ENCODE results near the gene PRR27.

The PRR27 gene

GRCh38 chr4:70153937-70154336 is at the start of gene PRR27:
TSS of gene PRR27 (plus strand) at chr4:70154237. CDS start at chr4:70154376, 139 bp downstream.
- Histone ChIP-seq H3K9me3 (ENCODE audit: insufficient read depth, low read length) (no peaks in the 10 kb centered on the region), H3K4me1 (ENCODE audit: insufficient read depth, insufficient read length) (no peaks in the 10 kb centered on the region), H3K36me3 (ENCODE audit: insufficient read depth, insufficient read length, low read length) (no peaks in the 10 kb centered on the region), H3K9ac (ENCODE audit: insufficient read length, low read depth) (no peak within 1 kb of the TSS), H3K27me3 (ENCODE audit: insufficient read depth, insufficient read length) (no peaks in the 10 kb centered on the region), H3K4me3 (ENCODE audit: insufficient read length, low read depth) (no peak within 1 kb of the TSS)
- TF ChIP-seq ZNF274 (IDR thresholded peaks at IDR 0.05; ENCODE audit: low read depth, low read length) (no peak), YY1 (IDR thresholded peaks at IDR 0.05; ENCODE audit: insufficient read depth, insufficient read length) (no peak), SUZ12 (IDR thresholded peaks at IDR 0.05; ENCODE audit: extremely low read depth, insufficient read depth, insufficient read length) (no peak)
- DNase-seq (ENCODE audit: low read depth, low spot score), result no peak

- Histone ChIP-seq H3K27me3 (ENCODE audit: insufficient read depth, insufficient read length) (no peaks in the 10 kb centered on the region), H3K9me3 (ENCODE audit: insufficient read depth, low read length) (no peaks in the 10 kb centered on the region), H3K36me3 (ENCODE audit: insufficient read depth, insufficient read length, low read length) (no peaks in the 10 kb centered on the region), H3K9ac (ENCODE audit: insufficient read length, low read depth) (no peak overlapping the region), H3K4me3 (ENCODE audit: insufficient read length, low read depth) (no peak overlapping the region), H3K4me1 (ENCODE audit: insufficient read depth, insufficient read length) (no peaks in the 10 kb centered on the region)
- no peak for DNase-seq (ENCODE audit: low read depth, low spot score)
- no peak for TF ChIP-seq YY1 (IDR thresholded peaks at IDR 0.05; ENCODE audit: insufficient read depth, insufficient read length)
- TF ChIP-seq ZNF274 (IDR thresholded peaks at IDR 0.05; ENCODE audit: low read depth, low read length), result no peak
- no peak for TF ChIP-seq SUZ12 (IDR thresholded peaks at IDR 0.05; ENCODE audit: extremely low read depth, insufficient read depth, insufficient read length)
Observed at GRCh38 chr4:70110917-70111316, 43.1 kb upstream of the PRR27 start.

GRCh38 chr4:70113656-70114055 is 40.4 kb upstream of the PRR27 start:
- Histone ChIP-seq H3K9ac (ENCODE audit: insufficient read length, low read depth) (no peak overlapping the region), H3K9me3 (ENCODE audit: insufficient read depth, low read length) (no peaks in the 10 kb centered on the region), H3K4me1 (ENCODE audit: insufficient read depth, insufficient read length) (no peaks in the 10 kb centered on the region), H3K4me3 (ENCODE audit: insufficient read length, low read depth) (no peak overlapping the region), H3K36me3 (ENCODE audit: insufficient read depth, insufficient read length, low read length) (no peaks in the 10 kb centered on the region), H3K27me3 (ENCODE audit: insufficient read depth, insufficient read length) (no peaks in the 10 kb centered on the region)
- TF ChIP-seq SUZ12 (IDR thresholded peaks at IDR 0.05; ENCODE audit: extremely low read depth, insufficient read depth, insufficient read length) (no peak), YY1 (IDR thresholded peaks at IDR 0.05; ENCODE audit: insufficient read depth, insufficient read length) (no peak), ZNF274 (IDR thresholded peaks at IDR 0.05; ENCODE audit: low read depth, low read length) (no peak)
- no peak for DNase-seq (ENCODE audit: low read depth, low spot score)

GRCh38 chr4:70114096-70114495 is 39.9 kb upstream of the PRR27 start:
- H3K36me3 ChIP-seq (ENCODE audit: insufficient read depth, insufficient read length, low read length), result no peaks in the 10 kb centered on the region
- no peak for DNase-seq (ENCODE audit: low read depth, low spot score)
- H3K4me3 ChIP-seq (ENCODE audit: insufficient read length, low read depth), result no peak overlapping the region
- no peak for TF ChIP-seq ZNF274 (IDR thresholded peaks at IDR 0.05; ENCODE audit: low read depth, low read length)
- no peak for TF ChIP-seq YY1 (IDR thresholded peaks at IDR 0.05; ENCODE audit: insufficient read depth, insufficient read length)
- TF ChIP-seq SUZ12 (IDR thresholded peaks at IDR 0.05; ENCODE audit: extremely low read depth, insufficient read depth, insufficient read length), result no peak
- H3K9ac ChIP-seq (ENCODE audit: insufficient read length, low read depth), result no peak overlapping the region
- no peaks in the 10 kb centered on the region for H3K27me3 ChIP-seq (ENCODE audit: insufficient read depth, insufficient read length)
- no peaks in the 10 kb centered on the region for H3K4me1 ChIP-seq (ENCODE audit: insufficient read depth, insufficient read length)
- H3K9me3 ChIP-seq (ENCODE audit: insufficient read depth, low read length), result no peaks in the 10 kb centered on the region

GRCh38 chr4:70120323-70120722 is 33.7 kb upstream of the PRR27 start:
- DNase-seq (ENCODE audit: low read depth, low spot score), result no peak
- H3K36me3 ChIP-seq (ENCODE audit: insufficient read depth, insufficient read length, low read length), result no peaks in the 10 kb centered on the region
- no peaks in the 10 kb centered on the region for H3K27me3 ChIP-seq (ENCODE audit: insufficient read depth, insufficient read length)
- no peaks in the 10 kb centered on the region for H3K9me3 ChIP-seq (ENCODE audit: insufficient read depth, low read length)
- no peak for TF ChIP-seq SUZ12 (IDR thresholded peaks at IDR 0.05; ENCODE audit: extremely low read depth, insufficient read depth, insufficient read length)
- no peak overlapping the region for H3K9ac ChIP-seq (ENCODE audit: insufficient read length, low read depth)
- no peak overlapping the region for H3K4me3 ChIP-seq (ENCODE audit: insufficient read length, low read depth)
- H3K4me1 ChIP-seq (ENCODE audit: insufficient read depth, insufficient read length), result no peaks in the 10 kb centered on the region

GRCh38 chr4:70133473-70133872 is 20.6 kb upstream of the PRR27 start:
- H3K9me3 ChIP-seq (ENCODE audit: insufficient read depth, low read length), result no peaks in the 10 kb centered on the region
- no peaks in the 10 kb centered on the region for H3K36me3 ChIP-seq (ENCODE audit: insufficient read depth, insufficient read length, low read length)
- TF ChIP-seq YY1 (IDR thresholded peaks at IDR 0.05; ENCODE audit: insufficient read depth, insufficient read length) (no peak), ZNF274 (IDR thresholded peaks at IDR 0.05; ENCODE audit: low read depth, low read length) (no peak), SUZ12 (IDR thresholded peaks at IDR 0.05; ENCODE audit: extremely low read depth, insufficient read depth, insufficient read length) (no peak)
- no peaks in the 10 kb centered on the region for H3K4me1 ChIP-seq (ENCODE audit: insufficient read depth, insufficient read length)
- H3K4me3 ChIP-seq (ENCODE audit: insufficient read length, low read depth), result no peak overlapping the region
- no peaks in the 10 kb centered on the region for H3K27me3 ChIP-seq (ENCODE audit: insufficient read depth, insufficient read length)
- no peak for DNase-seq (ENCODE audit: low read depth, low spot score)
- H3K9ac ChIP-seq (ENCODE audit: insufficient read length, low read depth), result no peak overlapping the region

GRCh38 chr4:70138751-70139150 is 15.3 kb upstream of the PRR27 start:
- TF ChIP-seq YY1 (IDR thresholded peaks at IDR 0.05; ENCODE audit: insufficient read depth, insufficient read length) (no peak), SUZ12 (IDR thresholded peaks at IDR 0.05; ENCODE audit: extremely low read depth, insufficient read depth, insufficient read length) (no peak), ZNF274 (IDR thresholded peaks at IDR 0.05; ENCODE audit: low read depth, low read length) (no peak)
- H3K27me3 ChIP-seq (ENCODE audit: insufficient read depth, insufficient read length), result no peaks in the 10 kb centered on the region
- DNase-seq (ENCODE audit: low read depth, low spot score), result no peak
- H3K9ac ChIP-seq (ENCODE audit: insufficient read length, low read depth), result no peak overlapping the region
- H3K4me1 ChIP-seq (ENCODE audit: insufficient read depth, insufficient read length), result no peaks in the 10 kb centered on the region
- no peaks in the 10 kb centered on the region for H3K36me3 ChIP-seq (ENCODE audit: insufficient read depth, insufficient read length, low read length)
- no peak overlapping the region for H3K4me3 ChIP-seq (ENCODE audit: insufficient read length, low read depth)
- H3K9me3 ChIP-seq (ENCODE audit: insufficient read depth, low read length), result no peaks in the 10 kb centered on the region

GRCh38 chr4:70151271-70151670 is 2.8 kb upstream of the PRR27 start:
- Histone ChIP-seq H3K4me3 (ENCODE audit: insufficient read length, low read depth) (no peak overlapping the region), H3K36me3 (ENCODE audit: insufficient read depth, insufficient read length, low read length) (no peaks in the 10 kb centered on the region), H3K9ac (ENCODE audit: insufficient read length, low read depth) (no peak overlapping the region), H3K27me3 (ENCODE audit: insufficient read depth, insufficient read length) (no peaks in the 10 kb centered on the region), H3K4me1 (ENCODE audit: insufficient read depth, insufficient read length) (no peaks in the 10 kb centered on the region), H3K9me3 (ENCODE audit: insufficient read depth, low read length) (no peaks in the 10 kb centered on the region)
- no peak for DNase-seq (ENCODE audit: low read depth, low spot score)
- TF ChIP-seq ZNF274 (IDR thresholded peaks at IDR 0.05; ENCODE audit: low read depth, low read length) (no peak), SUZ12 (IDR thresholded peaks at IDR 0.05; ENCODE audit: extremely low read depth, insufficient read depth, insufficient read length) (no peak), YY1 (IDR thresholded peaks at IDR 0.05; ENCODE audit: insufficient read depth, insufficient read length) (no peak)
